GM21529 (cell line): ENCODE measurements around the gene PPEF1.
"Not testable (repeated sequence)": the region's sequence is repeated elsewhere in the genome, so short reads cannot be mapped to it uniquely, and the experiment has no call there.

Experiments used
- ATAC-seq: cut with Tn5 transposase; IDR thresholded peaks from one replicate; pipeline ENCODE4 v1.9.1; 2021; ENCODE audit not compliant: unreplicated experiment

The PPEF1 gene

GRCh38 chrX:18702362-18703195, 4.9 kb upstream of the PPEF1 start:
- no peak for ATAC-seq

- ATAC-seq: no peak
Measured at GRCh38 chrX:18709833-18710232, 2.4 kb downstream of the PPEF1 start.

GRCh38 chrX:18714910-18715309, 7.5 kb downstream of the PPEF1 start:
- ATAC-seq: no peak

- no peak for ATAC-seq
Measured at GRCh38 chrX:18719852-18720251, 12.4 kb downstream of the PPEF1 start.

GRCh38 chrX:18721683-18722499, 14.4 kb downstream of the PPEF1 start:
- ATAC-seq: no peak

- ATAC-seq: no peak
Measured at GRCh38 chrX:18722500-18723071, 15.1 kb downstream of the PPEF1 start.

- ATAC-seq: no peak
Measured at GRCh38 chrX:18725310-18725943, 18.0 kb downstream of the PPEF1 start.

- no peak for ATAC-seq
Measured at GRCh38 chrX:18733287-18733686, 25.8 kb downstream of the PPEF1 start.

GRCh38 chrX:18739609-18740008, 32.2 kb downstream of the PPEF1 start:
- not testable (repeated sequence) for ATAC-seq

- no peak for ATAC-seq
Measured at GRCh38 chrX:18748499-18748898, 41.1 kb downstream of the PPEF1 start.

- no peak for ATAC-seq
Measured at GRCh38 chrX:18753631-18754030, 46.2 kb downstream of the PPEF1 start.

GRCh38 chrX:18755651-18756050, 48.2 kb downstream of the PPEF1 start:
- ATAC-seq: no peak

- no peak for ATAC-seq
Measured at GRCh38 chrX:18757956-18758932, 50.8 kb downstream of the PPEF1 start.

- ATAC-seq: no peak
Measured at GRCh38 chrX:18761750-18762149, 54.3 kb downstream of the PPEF1 start.

- ATAC-seq: not testable (repeated sequence)
Measured at GRCh38 chrX:18763106-18763505, 55.7 kb downstream of the PPEF1 start.

- ATAC-seq: no peak
Measured at GRCh38 chrX:18769364-18769763, 61.9 kb downstream of the PPEF1 start.

GRCh38 chrX:18769812-18770573, 62.5 kb downstream of the PPEF1 start:
- no peak for ATAC-seq

GRCh38 chrX:18789916-18790315, 82.5 kb downstream of the PPEF1 start:
- no peak for ATAC-seq

- no peak for ATAC-seq
Measured at GRCh38 chrX:18792828-18793227, 85.4 kb downstream of the PPEF1 start.
